ENCODE measurements around the gene RASGRP1. TPM values are rescaled to one million over a fixed set of nuclear protein-coding genes. Genes with fewer than 3 reads are reported as not detected.

Gene RASGRP1
- under 0.01 and 0.05 TPM in 2 replicates for total RNA-seq

GRCh38 chr15:38564557-38565286 is at the start of gene RASGRP1:
Gene RASGRP1 (minus strand): TSS chr15:38564814. CDS start chr15:38564628, 186 bp downstream.

GRCh38 chr15:38453971-38454695 is 110.5 kb downstream of the RASGRP1 start, which contains the start of gene FAM98B:
Gene FAM98B (plus strand): TSS chr15:38454127. CDS start chr15:38454162, 35 bp downstream.

Other genes with a start within 250 kb of the RASGRP1 start
- 7.7 and 10.4 TPM in 2 replicates for gene FAM98B, start 110.7 kb downstream of the RASGRP1 start, total RNA-seq

All from mammary microvascular endothelial cell (primary cell).